Lung (tissue), 12 donors: Measurements from ENCODE around the gene POLR1G. TPM values are rescaled to one million over a fixed set of nuclear protein-coding genes. Genes with fewer than 3 reads are reported as not detected.
A peak's percentile ranks its signal among the peaks of the same experiment; 100 is the strongest.
"Not testable (repeated sequence)": the region's sequence is repeated elsewhere in the genome, so short reads cannot be mapped to it uniquely, and the experiment has no call there.

Source experiments
- ATAC-seq: fragments of 200-7000 bp; cut with Tn5 transposase; one replicate; pipeline ENCODE4 v1.9.1; 2020; ENCODE audit warnings: moderate number of reproducible peaks; ENCODE audit not compliant: insufficient read depth, low FRiP score
- DNase-seq, 3 donors: peaks; one replicate each; pipeline ENCODE4 v3.0.0-alpha.2; 2013 to 2017
- H3K27ac ChIP-seq, 2 donors: one replicate each; pipeline ENCODE4 v1.5.1; 2013; ENCODE audit warnings: mild to moderate bottlenecking in 2 of 2, moderate library complexity in 2 of 2, control low read depth in 1 of 2, inconsistent platforms in 1 of 2, low read depth in 1 of 2, low read length in 1 of 2
- H3K27me3 ChIP-seq, 3 donors: one replicate each; pipeline ENCODE4 v1.5.1; 2013; ENCODE audit warnings: low read length in 2 of 3; ENCODE audit not compliant: control insufficient read depth in 3 of 3, insufficient read depth in 3 of 3
- H3K36me3 ChIP-seq, 4 donors: one replicate each; pipeline ENCODE4 v1.5.1; 2013; ENCODE audit warnings: low read length in 4 of 4, mild to moderate bottlenecking in 1 of 4, moderate library complexity in 1 of 4; ENCODE audit not compliant: control insufficient read depth in 4 of 4, insufficient read depth in 4 of 4
- H3K4me1 ChIP-seq, 5 donors: one replicate each; pipeline ENCODE4 v1.5.1; 2013; ENCODE audit warnings: low read length in 5 of 5, mild to moderate bottlenecking in 2 of 5, moderate library complexity in 1 of 5; ENCODE audit not compliant: control insufficient read depth in 5 of 5, insufficient read depth in 5 of 5
- H3K4me3 ChIP-seq: one replicate; pipeline ENCODE4 v1.5.1; 2013; ENCODE audit warnings: mild to moderate bottlenecking, control low read depth, moderate library complexity
- H3K9ac ChIP-seq, 2 donors: one replicate each; pipeline ENCODE4 v1.5.1; 2013; ENCODE audit warnings: low read length in 2 of 2, control low read depth in 1 of 2; ENCODE audit not compliant: insufficient read depth in 1 of 2
- H3K9me3 ChIP-seq, 4 donors: one replicate each; pipeline ENCODE4 v1.5.1; 2013; ENCODE audit warnings: low read length in 3 of 4, mild to moderate bottlenecking in 1 of 4, moderate library complexity in 1 of 4; ENCODE audit not compliant: control insufficient read depth in 4 of 4, insufficient read depth in 3 of 4
- WGBS, 2 donors: extraction: QIAGEN DNeasy Blood & Tissue Kit; methylation state at CpG; one replicate each; pipeline ENCODE4 v1.1.7; 2013; 5-methylcytosine and 5-hydroxymethylcytosine counted together
- polyA plus RNA-seq, 2 donors: library from polyadenylated mRNA; stranded (reverse); fragments of 200-250 nt; gene quantifications; one replicate each; pipeline ENCODE4 v1.2.1, GENCODE V29; 2013
- total RNA-seq, 2 donors: library from RNA; depleted of rRNA in 1 of 2; stranded (reverse); fragments of >200 nt in 1 of 2; gene quantifications; one replicate each; pipeline ENCODE4 v1.2.1, GENCODE V29; 2014 to 2021
- TF ChIP-seq, protein P1 (sequence below): IDR thresholded peaks from 2 replicates; pipeline ENCODE4 v1.5.1; 2012; ENCODE audit warnings: mild to moderate bottlenecking; ENCODE audit errors: control extremely low read depth, extremely low read depth
- donor health status: control.
- donor health status: control.
- donor health status: Bipolar disorder and iron deficiency.
- donor health status: healthy.
- donor health status: DM: yes; HTN: yes; CAD: no.

The POLR1G gene
- total and polyA plus RNA-seq, 4 donors, result 3.6 to 8.3 (median 5.9) TPM

DNA sequence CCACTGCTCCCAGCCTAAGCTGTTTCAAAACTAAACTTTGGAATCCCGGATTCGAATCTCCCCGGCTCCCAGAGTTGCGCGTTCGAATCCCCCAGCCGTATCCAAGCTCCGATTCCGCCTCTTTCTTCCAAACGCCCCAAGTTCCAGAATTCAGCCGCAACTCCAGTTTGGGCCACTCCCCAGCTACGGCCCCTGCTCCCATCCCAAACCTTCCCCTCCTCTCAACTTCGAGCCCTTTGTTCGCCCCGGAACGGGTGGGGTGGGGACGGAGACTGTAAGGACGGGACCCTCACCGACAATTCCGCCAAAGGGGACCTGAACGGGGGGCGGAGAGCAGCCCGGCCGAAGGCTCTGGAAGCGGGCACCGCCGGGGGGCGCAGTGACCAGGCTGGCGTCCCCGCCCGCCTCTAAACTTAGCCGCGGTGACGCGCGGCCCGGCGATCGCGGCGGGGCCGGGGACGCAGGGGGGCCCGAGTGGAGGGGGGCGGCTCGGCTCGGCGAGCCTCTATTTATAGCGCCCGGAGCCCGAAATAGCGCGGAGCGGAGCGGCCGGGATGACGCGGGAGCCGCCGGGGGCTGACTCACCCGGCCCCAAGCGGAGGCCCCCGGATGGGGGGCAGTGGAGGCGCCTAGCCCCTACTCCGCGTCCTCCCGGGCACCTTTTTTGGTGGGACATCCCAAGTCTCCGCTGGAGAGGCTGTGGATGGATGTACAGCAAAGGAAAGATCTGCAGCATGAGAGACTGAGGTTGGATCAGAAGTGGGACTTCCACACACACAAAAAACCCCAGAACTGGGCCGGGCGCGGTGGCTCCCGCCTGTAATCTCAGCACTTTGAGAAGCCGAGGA lies 22.2 kb downstream of the POLR1G start:
- Histone ChIP-seq H3K9me3 (no peaks in the 10 kb centered on the region), H3K4me1 (peaks cover 0 to 11% (median 2%) of the 10 kb centered on the region in 5 donors), H3K4me3 (peak overlapping the region; percentile 2), H3K27ac (peak overlapping the region; percentile 49 to 96), H3K27me3 (no peaks in the 10 kb centered on the region), H3K9ac (peak overlapping the region in 1 of 2 donors; percentile 46), H3K36me3 (no peaks in the 10 kb centered on the region)
- 2 to 3% methylated on average over 48 to 73 of the region's 73 CpGs for WGBS, 2 donors
- ATAC-seq (no peak), DNase-seq (peak in 2 of 3 donors; percentile 54 to 56)
- TF ChIP-seq, protein P1, sequence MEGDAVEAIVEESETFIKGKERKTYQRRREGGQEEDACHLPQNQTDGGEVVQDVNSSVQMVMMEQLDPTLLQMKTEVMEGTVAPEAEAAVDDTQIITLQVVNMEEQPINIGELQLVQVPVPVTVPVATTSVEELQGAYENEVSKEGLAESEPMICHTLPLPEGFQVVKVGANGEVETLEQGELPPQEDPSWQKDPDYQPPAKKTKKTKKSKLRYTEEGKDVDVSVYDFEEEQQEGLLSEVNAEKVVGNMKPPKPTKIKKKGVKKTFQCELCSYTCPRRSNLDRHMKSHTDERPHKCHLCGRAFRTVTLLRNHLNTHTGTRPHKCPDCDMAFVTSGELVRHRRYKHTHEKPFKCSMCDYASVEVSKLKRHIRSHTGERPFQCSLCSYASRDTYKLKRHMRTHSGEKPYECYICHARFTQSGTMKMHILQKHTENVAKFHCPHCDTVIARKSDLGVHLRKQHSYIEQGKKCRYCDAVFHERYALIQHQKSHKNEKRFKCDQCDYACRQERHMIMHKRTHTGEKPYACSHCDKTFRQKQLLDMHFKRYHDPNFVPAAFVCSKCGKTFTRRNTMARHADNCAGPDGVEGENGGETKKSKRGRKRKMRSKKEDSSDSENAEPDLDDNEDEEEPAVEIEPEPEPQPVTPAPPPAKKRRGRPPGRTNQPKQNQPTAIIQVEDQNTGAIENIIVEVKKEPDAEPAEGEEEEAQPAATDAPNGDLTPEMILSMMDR, result no peak

DNA sequence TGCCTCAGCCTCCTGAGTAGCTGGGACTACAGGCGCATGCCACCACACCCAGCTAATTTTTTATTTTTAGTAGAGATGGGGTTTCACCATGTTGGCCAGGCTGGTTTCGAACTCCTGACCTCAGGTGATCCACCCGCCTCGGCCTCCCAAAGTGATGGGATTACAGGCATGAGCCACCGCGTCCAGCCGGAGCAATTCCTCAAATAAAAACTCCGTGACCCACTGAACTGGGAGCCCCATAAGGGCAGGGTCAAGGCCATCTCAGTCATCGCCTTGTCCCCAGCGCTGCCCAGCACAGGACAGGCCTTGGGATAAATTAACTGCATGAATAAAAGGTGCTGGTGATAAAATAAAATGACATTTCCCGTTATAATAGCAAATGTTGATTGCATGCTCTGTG lies 23.5 kb downstream of the POLR1G start:
- not testable (repeated sequence) for H3K9me3 ChIP-seq, H3K4me1 ChIP-seq, H3K4me3 ChIP-seq, ATAC-seq, H3K9ac ChIP-seq, H3K27me3 ChIP-seq, H3K27ac ChIP-seq, DNase-seq, H3K36me3 ChIP-seq
- WGBS, 2 donors, result 86 to 90% methylated on average over 11 of the region's 11 CpGs

DNA sequence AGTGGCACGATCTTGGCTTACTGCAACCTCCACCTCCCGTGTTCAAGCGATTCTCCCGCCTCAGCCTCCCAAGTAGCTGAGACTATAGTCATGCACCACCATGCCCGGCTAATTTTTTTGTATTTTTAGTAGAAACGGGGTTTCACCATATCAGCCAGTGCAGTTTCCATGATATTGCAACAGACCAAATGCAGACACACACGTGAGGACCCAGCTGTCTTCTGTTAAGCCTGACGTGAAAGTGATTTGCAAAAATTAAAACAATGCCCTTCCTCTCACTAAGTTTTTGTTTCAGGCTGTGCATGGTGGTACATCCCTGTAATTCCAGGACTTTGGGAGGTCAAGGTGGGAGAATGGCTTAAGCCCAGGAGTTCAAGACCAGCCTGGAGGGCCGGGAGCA lies 24.6 kb downstream of the POLR1G start:
- WGBS, 2 donors, result 37 to 56% methylated on average over 9 of the region's 9 CpGs

DNA sequence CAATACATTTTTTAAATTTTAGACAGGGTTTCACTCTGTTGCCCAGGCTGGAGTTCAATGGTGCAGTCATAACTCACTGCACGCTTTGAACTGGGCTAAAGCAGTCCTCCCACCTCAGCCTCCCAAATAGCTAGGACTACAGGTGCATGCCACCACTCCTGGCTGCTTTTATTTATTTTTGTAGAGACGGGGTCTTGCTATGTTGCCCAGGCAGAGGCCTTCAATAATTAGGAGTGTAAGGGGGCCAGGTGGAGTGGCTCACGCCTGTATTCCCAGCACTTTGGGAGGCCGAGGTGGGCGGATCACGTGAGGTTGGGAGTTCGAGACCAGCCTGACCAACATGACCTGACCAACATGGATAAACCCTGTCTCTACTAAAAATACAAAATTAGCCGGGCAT lies 26.1 kb downstream of the POLR1G start:
- not testable (repeated sequence) for H3K9ac ChIP-seq, H3K27me3 ChIP-seq, H3K27ac ChIP-seq, ATAC-seq, DNase-seq, H3K4me1 ChIP-seq, H3K4me3 ChIP-seq, H3K36me3 ChIP-seq, H3K9me3 ChIP-seq
- WGBS, 2 donors, result 84 to 95% methylated on average over 8 of the region's 8 CpGs

More for the DNA sequence above, 24.6 kb downstream of the POLR1G start:
- not testable (repeated sequence) for H3K4me1 ChIP-seq, H3K27ac ChIP-seq, H3K4me3 ChIP-seq, H3K9me3 ChIP-seq, H3K27me3 ChIP-seq, ATAC-seq, H3K36me3 ChIP-seq, H3K9ac ChIP-seq
- peak in 1 of 3 donors; percentile 47 for DNase-seq

DNA sequence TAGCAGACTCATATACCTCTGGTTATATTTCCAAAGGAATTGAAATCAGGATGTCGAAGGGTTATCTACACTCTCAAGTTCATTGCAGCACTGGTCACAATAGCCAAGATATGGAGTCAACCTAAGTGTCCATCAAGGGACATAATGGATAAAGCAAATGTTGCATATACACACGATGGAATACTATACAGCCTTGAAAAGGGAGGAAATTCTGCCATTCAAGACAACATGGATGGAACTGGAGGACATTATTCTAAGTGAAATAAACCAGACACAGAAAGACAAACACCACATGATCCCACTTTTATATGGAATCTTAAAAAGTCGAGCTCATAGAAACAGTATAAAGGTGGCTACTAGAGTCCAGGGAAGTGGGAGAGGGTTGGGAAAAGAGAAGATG lies 30.9 kb downstream of the POLR1G start:
- H3K36me3 ChIP-seq, result no peaks in the 10 kb centered on the region
- peaks cover 0 to 5% (median 0%) of the 10 kb centered on the region in 5 donors for H3K4me1 ChIP-seq
- H3K27me3 ChIP-seq, result no peaks in the 10 kb centered on the region
- WGBS, 2 donors, result 90 to 95% methylated on average over 3 of the region's 3 CpGs
- H3K9me3 ChIP-seq, result no peaks in the 10 kb centered on the region
- H3K4me3 ChIP-seq, result no peak overlapping the region
- no peak for DNase-seq
- ATAC-seq, result no peak
- TF ChIP-seq, protein P1, result no peak
- H3K27ac ChIP-seq, result no peak overlapping the region
- no peak overlapping the region for H3K9ac ChIP-seq
